ENCODE results near the gene ADGRA3.

- no peak for TF ChIP-seq POLR2AphosphoS5 (IDR thresholded peaks at IDR 0.05)
- no peak for TF ChIP-seq POLR2A (IDR thresholded peaks at IDR 0.05)
- TF ChIP-seq CTCF (IDR thresholded peaks at IDR 0.05): no peak
- TF ChIP-seq EP300 (IDR thresholded peaks at IDR 0.05): no peak
These were observed 60.9 kb downstream of the ADGRA3 start for GRCh38 chr4:22454955-22455354.

Data from upper lobe of left lung (tissue), 4 donors.